Pancreas (tissue), 10 donors: ENCODE results near the gene ENPP3. TPM values are rescaled to one million over a fixed set of nuclear protein-coding genes. Genes with fewer than 3 reads are reported as not detected.

ENCODE experiments used
- ATAC-seq, 4 donors: fragments of 200-7000 bp; cut with Tn5 transposase; one replicate each; pipeline versions ENCODE4 v1.8.0 to v1.9.1; 2020; ENCODE audit warnings: mild to moderate bottlenecking in 4 of 4, moderate library complexity in 4 of 4
- DNase-seq, 6 donors: peaks; one replicate each; pipeline ENCODE4 v3.0.0-alpha.2; 2020
- FAIRE-seq: peaks from 2 replicates; lab custom pipeline; 2012; peaks lifted over from hg19 to GRCh38; lab: Jason Lieb, UNC
- H3K27ac ChIP-seq, 4 donors: fragments of 200-600 bp; sonication (generic); 1 replicate in 3 of 4; 2 replicates in 1 of 4; pipeline versions ENCODE4 v1.5.0 to v1.8.0; 2020
- H3K27me3 ChIP-seq, 4 donors: fragments of 200-600 bp; one replicate each; pipeline ENCODE4 v1.8.0; 2021
- H3K36me3 ChIP-seq, 3 donors: fragments of 200-600 bp; sonication (generic) in 1 of 3; one replicate each; pipeline versions ENCODE4 v1.5.0 to v1.8.0; 2020 to 2021
- H3K4me1 ChIP-seq, 3 donors: fragments of 200-600 bp; one replicate each; pipeline ENCODE4 v1.8.0; 2021
- H3K4me3 ChIP-seq, 4 donors: fragments of 200-600 bp; sonication (generic) in 2 of 4; one replicate each; pipeline versions ENCODE4 v1.5.0 to v1.8.0; 2020 to 2021
- H3K9me3 ChIP-seq, 4 donors: fragments of 200-600 bp; one replicate each; pipeline ENCODE4 v1.8.0; 2021
- CTCF ChIP-seq, 4 donors: fragments of 200-600 bp; sonication (generic) in 3 of 4; IDR thresholded peaks; one replicate each; pipeline versions ENCODE4 v1.5.0 to v1.8.0; 2021; ENCODE audit warnings: antibody characterized with exemption in 4 of 4
- WGBS, 2 donors: extraction: QIAGEN DNeasy Blood & Tissue Kit; methylation state at CpG; one replicate each; pipeline ENCODE4 v1.1.7; 2013; 5-methylcytosine and 5-hydroxymethylcytosine counted together
- intact Hi-C, 3 donors: fragments of 100-400 bp; cut with DNase I; formaldehyde crosslinking; loops; one replicate each; pipeline versions ENCODE4 v1.11.1 to v1.14.2; 2022
- polyA plus RNA-seq, 2 donors: library from polyadenylated mRNA; stranded (reverse); fragments of 200-250 nt; gene quantifications; one replicate each; pipeline ENCODE4 v1.2.3, GENCODE V29; 2013
- total RNA-seq, 6 donors: library from RNA; stranded (reverse); fragmentation: NEBNext Ultra II Directional in 4 of 6; extraction: Animal tissue kit (Norgen Biotek cat#: 25700) in 4 of 6; gene quantifications; one replicate each; pipeline versions ENCODE4 v1.2.1 to v1.2.4, GENCODE V29; 2021 to 2023
- donor health status: healthy with polysubstance abuse.
- donor health status: DM: no; HTN: no; CAD: no; lungs with moderate emphysema.
- donor health status: DM: no; HTN: no; CAD: no.
- donor health status: control.
- donor health status: control.
- donor health status: Bipolar disorder and iron deficiency.
- donor health status: DM: yes; HTN: yes; CAD: no.
- donor health status: DM: no; HTN: no; CAD: no.
- donor health status: DM: no; HTN: no; CAD: no.
- donor health status: DM: yes; HTN: yes; CAD: no.

The ENPP3 gene
- total and polyA plus RNA-seq, 8 donors, result 0.07 to 0.38 (median 0.13) TPM; not detected in 3

DNA sequence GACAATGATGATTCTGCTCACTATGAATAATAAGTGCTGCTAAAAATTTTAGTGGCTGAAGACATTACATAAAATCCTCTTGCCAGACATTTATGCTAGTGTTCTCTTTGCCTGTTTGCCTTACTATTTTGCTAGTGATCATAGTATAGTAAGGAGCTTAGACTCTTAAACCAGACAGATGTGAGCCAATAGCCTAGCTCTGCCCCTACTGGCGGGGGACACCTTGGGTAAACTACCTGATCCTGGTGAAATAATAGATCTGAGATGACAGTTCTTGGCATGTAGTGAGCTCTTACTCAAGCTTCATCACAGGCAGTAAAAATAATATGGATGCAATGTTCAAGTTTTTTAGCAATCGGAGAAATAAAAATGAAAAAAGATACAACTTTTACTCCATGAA, 18.8 kb downstream of the ENPP3 start:
- DNase-seq (no peak), ATAC-seq (no peak), FAIRE-seq (no peak)
- no peak overlapping the region for H3K27ac ChIP-seq
- no peaks in the 10 kb centered on the region for H3K27me3 ChIP-seq
- no peaks in the 10 kb centered on the region for H3K36me3 ChIP-seq
- 95% methylated on average over 2 of the region's 2 CpGs for WGBS, 2 donors
- intact Hi-C loops, result no loop called here
- H3K9me3 ChIP-seq, result no peaks in the 10 kb centered on the region
- no peak overlapping the region for H3K4me3 ChIP-seq
- TF ChIP-seq CTCF (IDR thresholded peaks at IDR 0.05), result no peak
- peaks cover 15 to 18% (median 15%) of the 10 kb centered on the region in 3 donors for H3K4me1 ChIP-seq

- ATAC-seq (no peak), FAIRE-seq (no peak), DNase-seq (no peak)
- no peaks in the 10 kb centered on the region for H3K36me3 ChIP-seq
- peaks cover 11 to 12% (median 12%) of the 10 kb centered on the region in 3 donors for H3K4me1 ChIP-seq
- 89 to 94% methylated on average over 3 of the region's 3 CpGs for WGBS, 2 donors
- intact Hi-C loops, result no loop called here
- H3K4me3 ChIP-seq, result no peak overlapping the region
- TF ChIP-seq CTCF (IDR thresholded peaks at IDR 0.05), result no peak
- H3K27ac ChIP-seq, result no peak overlapping the region
- H3K9me3 ChIP-seq, result no peaks in the 10 kb centered on the region
- no peaks in the 10 kb centered on the region for H3K27me3 ChIP-seq
These were observed 19.6 kb downstream of the ENPP3 start for GRCh38 chr6:131656667-131657066.

- peaks cover 6 to 7% (median 7%) of the 10 kb centered on the region in 3 donors for H3K4me1 ChIP-seq
- DNase-seq (no peak), ATAC-seq (no peak), FAIRE-seq (no peak)
- H3K36me3 ChIP-seq, result no peaks in the 10 kb centered on the region
- no peak for TF ChIP-seq CTCF (IDR thresholded peaks at IDR 0.05)
- H3K9me3 ChIP-seq, result no peaks in the 10 kb centered on the region
- H3K4me3 ChIP-seq, result no peak overlapping the region
- intact Hi-C loops, result no loop called here
- no peaks in the 10 kb centered on the region for H3K27me3 ChIP-seq
- 76 to 86% methylated on average over 2 of the region's 2 CpGs for WGBS, 2 donors
- no peak overlapping the region for H3K27ac ChIP-seq
These were observed 20.1 kb downstream of the ENPP3 start for GRCh38 chr6:131657222-131657621.

DNA sequence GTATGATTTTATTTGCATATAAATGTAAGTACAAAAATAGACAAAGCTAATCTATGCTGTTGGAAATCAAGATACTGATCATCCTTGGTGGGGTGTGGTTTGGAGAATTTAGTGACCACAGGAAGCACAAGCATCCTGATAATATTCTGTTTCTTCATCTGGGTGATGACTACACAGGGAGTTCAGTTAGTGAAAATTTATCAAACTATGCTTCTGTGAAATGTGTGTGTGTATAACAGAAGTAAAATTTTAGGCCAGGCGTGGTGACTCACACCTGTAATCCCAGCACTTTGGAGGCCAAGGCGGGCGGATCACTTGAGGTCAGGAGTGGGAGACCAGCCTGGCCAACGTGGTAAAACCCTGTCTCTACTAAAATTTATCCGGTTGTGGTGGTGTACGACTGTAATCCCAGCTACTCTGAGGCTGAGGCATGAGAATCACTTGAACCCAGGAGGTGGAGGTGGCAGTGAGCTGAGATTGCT, 20.6 kb downstream of the ENPP3 start:
- no peak overlapping the region for H3K4me3 ChIP-seq
- H3K27me3 ChIP-seq, result no peaks in the 10 kb centered on the region
- H3K9me3 ChIP-seq, result no peaks in the 10 kb centered on the region
- DNase-seq (no peak), ATAC-seq (no peak), FAIRE-seq (no peak)
- WGBS, 2 donors, result 73 to 77% methylated on average over 6 of the region's 6 CpGs
- H3K4me1 ChIP-seq, result peaks cover 1 to 3% (median 2%) of the 10 kb centered on the region in 3 donors
- TF ChIP-seq CTCF (IDR thresholded peaks at IDR 0.05), result no peak
- no peak overlapping the region for H3K27ac ChIP-seq
- intact Hi-C loops, result no loop called here
- H3K36me3 ChIP-seq, result no peaks in the 10 kb centered on the region

GRCh38 chr6:131658287-131658686, 21.2 kb downstream of the ENPP3 start:
- Histone ChIP-seq H3K9me3 (no peaks in the 10 kb centered on the region), H3K27ac (no peak overlapping the region), H3K4me3 (no peak overlapping the region), H3K27me3 (no peaks in the 10 kb centered on the region), H3K36me3 (no peaks in the 10 kb centered on the region), H3K4me1 (no peaks in the 10 kb centered on the region)
- ATAC-seq (no peak), DNase-seq (no peak), FAIRE-seq (no peak)
- TF ChIP-seq CTCF (IDR thresholded peaks at IDR 0.05), result no peak
- 85 to 92% methylated on average over 3 of the region's 3 CpGs for WGBS, 2 donors
- intact Hi-C loops, result no loop called here
